Measurements from ENCODE around the gene ABCC11. TPM values are rescaled to one million over a fixed set of nuclear protein-coding genes. Genes with fewer than 3 reads are reported as not detected.

ABCC11 gene
- total RNA-seq, 1 experiment from 2014 or later = 0.44 TPM

GRCh38 chr16:48133455-48134211 lies 113.7 kb downstream of the ABCC11 start:
- H3K27ac Mint-ChIP-seq (ENCODE audit: low read depth, unreplicated experiment) = no peak overlapping the region
- no peak for DNase-seq (ENCODE audit: unreplicated experiment)
- intact Hi-C loops (cut with micrococcal nuclease) = no loop called here
- no peaks in the 10 kb centered on the region for H3K9me3 Mint-ChIP-seq (ENCODE audit: unreplicated experiment)
- CTCF ChIA-PET = interaction anchor here (0.6 to 1.7 kb wide), 5 partner anchors 10 to 1443 kb away, joined by 3 to 5 read pairs (median 3); no protein-coding TSS in a partner anchor
- H3K4me3 Mint-ChIP-seq (ENCODE audit: unreplicated experiment) = no peak overlapping the region
- no peaks in the 10 kb centered on the region for H3K27me3 Mint-ChIP-seq (ENCODE audit: insufficient read depth, unreplicated experiment)
- H3K4me1 Mint-ChIP-seq (ENCODE audit: insufficient read depth, unreplicated experiment) = no peaks in the 10 kb centered on the region
- peaks cover 6% of the 10 kb centered on the region for H3K36me3 Mint-ChIP-seq (ENCODE audit: insufficient read depth, unreplicated experiment)
- no peak for TF ChIP-seq CTCF (IDR thresholded peaks at IDR 0.05; ENCODE audit: unreplicated experiment)
- POLR2A ChIA-PET = interaction anchor here (0.6 kb wide), 1 partner anchor 996 kb away, joined by 3 read pairs; no protein-coding TSS in a partner anchor
- no TSS peak for BruUV-seq (replicated peaks)

GRCh38 chr16:48132696-48133095 lies 114.6 kb downstream of the ABCC11 start:
- Mint-ChIP-seq H3K27ac (ENCODE audit: low read depth, unreplicated experiment) (no peak overlapping the region), H3K36me3 (ENCODE audit: insufficient read depth, unreplicated experiment) (peaks cover 6% of the 10 kb centered on the region), H3K4me1 (ENCODE audit: insufficient read depth, unreplicated experiment) (no peaks in the 10 kb centered on the region), H3K27me3 (ENCODE audit: insufficient read depth, unreplicated experiment) (no peaks in the 10 kb centered on the region), H3K9me3 (ENCODE audit: unreplicated experiment) (no peaks in the 10 kb centered on the region), H3K4me3 (ENCODE audit: unreplicated experiment) (no peak overlapping the region)
- ChIA-PET POLR2A (interaction anchor here (0.7 kb wide), 1 partner anchor 13 kb away, joined by 3 read pairs; no protein-coding TSS in a partner anchor), CTCF (interaction anchor here (1.3 to 1.7 kb wide), 2 partner anchors 9 to 19 kb away, joined by 4 to 5 read pairs; no protein-coding TSS in a partner anchor)
- intact Hi-C loops (cut with micrococcal nuclease) = no loop called here
- no peak for DNase-seq (ENCODE audit: unreplicated experiment)
- TF ChIP-seq CTCF (IDR thresholded peaks at IDR 0.05; ENCODE audit: unreplicated experiment) = no peak
- BruUV-seq (replicated peaks) = no TSS peak

- BruUV-seq (replicated peaks) = no TSS peak
- Mint-ChIP-seq H3K4me1 (ENCODE audit: insufficient read depth, unreplicated experiment) (peaks cover 8% of the 10 kb centered on the region), H3K36me3 (ENCODE audit: insufficient read depth, unreplicated experiment) (peaks cover 6% of the 10 kb centered on the region), H3K27ac (ENCODE audit: low read depth, unreplicated experiment) (no peak overlapping the region), H3K27me3 (ENCODE audit: insufficient read depth, unreplicated experiment) (no peaks in the 10 kb centered on the region), H3K4me3 (ENCODE audit: unreplicated experiment) (no peak overlapping the region), H3K9me3 (ENCODE audit: unreplicated experiment) (no peaks in the 10 kb centered on the region)
- POLR2A ChIA-PET = no interaction called here
- intact Hi-C loops (cut with micrococcal nuclease) = no loop called here
- CTCF ChIA-PET = interaction anchor here (1.2 to 2.3 kb wide), 2 partner anchors 26 to 34 kb away, joined by 3 to 8 read pairs; no protein-coding TSS in a partner anchor
- no peak for TF ChIP-seq CTCF (IDR thresholded peaks at IDR 0.05; ENCODE audit: unreplicated experiment)
- DNase-seq (ENCODE audit: unreplicated experiment) = no peak
Observed at GRCh38 chr16:48131201-48131935, 116.0 kb downstream of the ABCC11 start.

- peaks cover 8% of the 10 kb centered on the region for H3K4me1 Mint-ChIP-seq (ENCODE audit: insufficient read depth, unreplicated experiment)
- no peak for DNase-seq (ENCODE audit: unreplicated experiment)
- ChIA-PET CTCF (interaction anchor here (0.6 to 1.2 kb wide), 2 partner anchors 25 to 986 kb away, joined by 3 to 4 read pairs; partner anchors contain the start of gene NETO2), POLR2A (interaction anchor here (0.6 to 0.8 kb wide), 2 partner anchors 10 to 670 kb away, joined by 3 to 4 read pairs; no protein-coding TSS in a partner anchor)
- BruUV-seq (replicated peaks) = no TSS peak
- H3K27ac Mint-ChIP-seq (ENCODE audit: low read depth, unreplicated experiment) = no peak overlapping the region
- intact Hi-C loops (cut with micrococcal nuclease) = no loop called here
- H3K4me3 Mint-ChIP-seq (ENCODE audit: unreplicated experiment) = no peak overlapping the region
- H3K9me3 Mint-ChIP-seq (ENCODE audit: unreplicated experiment) = no peaks in the 10 kb centered on the region
- no peak for TF ChIP-seq CTCF (IDR thresholded peaks at IDR 0.05; ENCODE audit: unreplicated experiment)
- peaks cover 6% of the 10 kb centered on the region for H3K36me3 Mint-ChIP-seq (ENCODE audit: insufficient read depth, unreplicated experiment)
- H3K27me3 Mint-ChIP-seq (ENCODE audit: insufficient read depth, unreplicated experiment) = no peaks in the 10 kb centered on the region
Observed at GRCh38 chr16:48129926-48130325, 117.4 kb downstream of the ABCC11 start.

Measured in MCF 10A (cell line).